WTC11 (cell line): Measurements from ENCODE around the gene ZBTB39. TPM values are rescaled to one million over a fixed set of nuclear protein-coding genes. Genes with fewer than 3 reads are reported as not detected.

Experiments used
- ATAC-seq: fragments of 200-7000 bp; cut with Tn5 transposase; 2 replicates; pipeline ENCODE4 v1.10.0; 2021; ENCODE audit warnings: mild to moderate bottlenecking, moderate library complexity
- CTCF ChIA-PET: fragments of 300-600 bp; sonication (Branson Sonifier 250); formaldehyde crosslinking; loops from one replicate; lab custom pipeline; 2021; ENCODE audit warnings: antibody characterized with exemption; lab: Charles Lee
- POLR2A ChIA-PET: fragments of 350-600 bp; sonication (Branson Sonifier 250); formaldehyde crosslinking; loops from one replicate; lab custom pipeline; 2021; ENCODE audit warnings: antibody characterized with exemption; lab: Charles Lee
- DNase-seq: peaks from one replicate; pipeline ENCODE4 v3.0.0; 2021; ENCODE audit warnings: low spot score
- H3K27ac Mint-ChIP-seq: 2 replicates; pipeline ENCODE4 v1.8.0; 2021; ENCODE audit warnings: mixed read lengths
- H3K27me3 Mint-ChIP-seq: 2 replicates; pipeline ENCODE4 v1.8.0; 2021; ENCODE audit warnings: low read depth, mild to moderate bottlenecking, moderate library complexity, mixed read lengths
- H3K36me3 Mint-ChIP-seq: 2 replicates; pipeline ENCODE4 v1.8.0; 2021; ENCODE audit warnings: mixed read lengths
- H3K4me1 Mint-ChIP-seq: 2 replicates; pipeline ENCODE4 v1.8.0; 2022; ENCODE audit warnings: mixed read lengths
- H3K4me3 Mint-ChIP-seq: 2 replicates; pipeline ENCODE4 v1.8.0; 2021; ENCODE audit warnings: mild to moderate bottlenecking, moderate library complexity, mixed read lengths
- H3K9me3 Mint-ChIP-seq: 2 replicates; pipeline ENCODE4 v1.8.0; 2021; ENCODE audit warnings: mixed read lengths
- AFF4 ChIP-seq: sonication (generic); formaldehyde crosslinking; IDR thresholded peaks from 2 replicates; pipeline ENCODE4 v1.8.1; 2023; ENCODE audit warnings: mild to moderate bottlenecking, missing genetic modification reagents, borderline replicate concordance
- ATF1 ChIP-seq: sonication (generic); formaldehyde crosslinking; IDR thresholded peaks from 2 replicates; pipeline ENCODE4 v1.8.1; 2023; ENCODE audit warnings: mild to moderate bottlenecking, moderate library complexity, missing genetic modification reagents
- ATF6 ChIP-seq: sonication (generic); formaldehyde crosslinking; IDR thresholded peaks from 2 replicates; pipeline ENCODE4 v1.8.1; 2023; ENCODE audit warnings: mild to moderate bottlenecking, missing genetic modification reagents
- CTCF ChIP-seq: fragments of 200-600 bp; IDR thresholded peaks from 2 replicates; pipeline ENCODE4 v1.8.0; 2022; ENCODE audit warnings: antibody characterized with exemption
- E2F5 ChIP-seq: sonication (generic); formaldehyde crosslinking; IDR thresholded peaks from 2 replicates; pipeline ENCODE4 v1.8.1; 2022; ENCODE audit warnings: mild to moderate bottlenecking, moderate library complexity, missing genetic modification reagents
- EMX1 ChIP-seq: fragments of 250-450 bp; sonication (Bioruptor Pico); IDR thresholded peaks from 2 replicates; pipeline ENCODE4 v1.8.0; 2021; ENCODE audit warnings: mild to moderate bottlenecking
- HMGXB4 ChIP-seq: sonication (generic); formaldehyde crosslinking; IDR thresholded peaks from 2 replicates; pipeline ENCODE4 v1.8.1; 2023; ENCODE audit warnings: mild to moderate bottlenecking, moderate library complexity, missing genetic modification reagents
- JUN ChIP-seq: sonication (generic); formaldehyde crosslinking; IDR thresholded peaks from 2 replicates; pipeline ENCODE4 v1.8.0; 2023; ENCODE audit warnings: mild to moderate bottlenecking, missing genetic modification reagents
- RELA ChIP-seq: sonication (generic); formaldehyde crosslinking; IDR thresholded peaks from 2 replicates; pipeline ENCODE4 v1.8.1; 2022; ENCODE audit warnings: missing genetic modification reagents, mild to moderate bottlenecking, borderline replicate concordance
- RORB ChIP-seq: fragments of 250-450 bp; sonication (Bioruptor Pico); IDR thresholded peaks from 2 replicates; pipeline ENCODE4 v1.9.0; 2021; ENCODE audit warnings: mild to moderate bottlenecking
- SP1 ChIP-seq: sonication (generic); formaldehyde crosslinking; conservative IDR thresholded peaks from 2 replicates; pipeline ENCODE4 v1.8.1; 2022; ENCODE audit warnings: missing genetic modification reagents
- STAT6 ChIP-seq: sonication (generic); formaldehyde crosslinking; conservative IDR thresholded peaks from 2 replicates; pipeline ENCODE4 v1.8.1; 2023; ENCODE audit warnings: mild to moderate bottlenecking, low read depth, missing genetic modification reagents, moderate library complexity
- USF2 ChIP-seq: sonication (generic); formaldehyde crosslinking; IDR thresholded peaks from 2 replicates; pipeline ENCODE4 v1.8.1; 2023; ENCODE audit warnings: mild to moderate bottlenecking, missing genetic modification reagents, moderate library complexity
- ZBTB43 ChIP-seq: sonication (generic); formaldehyde crosslinking; IDR thresholded peaks from 2 replicates; pipeline ENCODE4 v1.8.1; 2023; ENCODE audit warnings: mild to moderate bottlenecking, missing genetic modification reagents
- ZNF121 ChIP-seq: sonication (generic); formaldehyde crosslinking; IDR thresholded peaks from 2 replicates; pipeline ENCODE4 v1.8.0; 2023; ENCODE audit warnings: missing genetic modification reagents
- total RNA-seq: library from RNA; stranded (reverse); gene quantifications from 3 replicates; pipeline ENCODE4 v1.2.3, GENCODE V29; 2021

ZBTB39 gene
- total RNA-seq, 1 experiment from 2014 or later = 20.2 TPM

- TF ChIP-seq AFF4 (CRISPR knock-in tag) = no peak
- TF ChIP-seq RELA = no peak
- no peak for TF ChIP-seq HMGXB4 (CRISPR knock-in tag)
- TF ChIP-seq ZBTB43 = no peak
- no peak for TF ChIP-seq EMX1 (CRISPR knock-in tag)
- TF ChIP-seq E2F5 (CRISPR knock-in tag) = no peak
- no peak for TF ChIP-seq RORB
- no peak for TF ChIP-seq ATF1 (CRISPR knock-in tag)
- no peak for TF ChIP-seq CTCF
These were observed 54.6 kb downstream of the ZBTB39 start (continued) for GRCh38 chr12:56951582-56952339.

- H3K4me3 Mint-ChIP-seq = no peak overlapping the region
- ChIA-PET CTCF (interaction anchor here (0.6 to 2.3 kb wide), 2 partner anchors 39 to 375 kb away, joined by 4 to 9 read pairs; no protein-coding TSS in a partner anchor), POLR2A (no interaction called here)
- H3K9me3 Mint-ChIP-seq = peaks cover 44% of the 10 kb centered on the region
- DNase-seq = no peak
- ATAC-seq = no peak
- peaks cover 5% of the 10 kb centered on the region for H3K27me3 Mint-ChIP-seq
- H3K27ac Mint-ChIP-seq = no peak overlapping the region
- peaks cover 2% of the 10 kb centered on the region for H3K36me3 Mint-ChIP-seq
- no peaks in the 10 kb centered on the region for H3K4me1 Mint-ChIP-seq
- TF ChIP-seq USF2 = no peak
- no peak for TF ChIP-seq SP1 (CRISPR knock-in tag)
- no peak for TF ChIP-seq JUN (CRISPR knock-in tag)
- no peak for TF ChIP-seq AFF4 (CRISPR knock-in tag)
- no peak for TF ChIP-seq ZNF121 (CRISPR knock-in tag)
- TF ChIP-seq STAT6 (CRISPR knock-in tag) = no peak
- TF ChIP-seq ATF6 (CRISPR knock-in tag) = no peak
These were observed 57.5 kb downstream of the ZBTB39 start for GRCh38 chr12:56948881-56949280.
